M059J (cell line): Measurements from ENCODE around the gene CTSO. TPM values are rescaled to one million over a fixed set of nuclear protein-coding genes. Genes with fewer than 3 reads are reported as not detected.
A peak's percentile ranks its signal among the peaks of the same experiment; 100 is the strongest.
"Not testable (repeated sequence)": the region's sequence is repeated elsewhere in the genome, so short reads cannot be mapped to it uniquely, and the experiment has no call there.

Source experiments
- DNase-seq: peaks from one replicate; pipeline ENCODE4 v3.0.0-alpha.2; 2012; ENCODE audit warnings: low read depth
- total RNA-seq: library from RNA; depleted of rRNA; stranded (reverse); fragments of >200 nt; shearing (Covaris generic); gene quantifications from 2 replicates; pipeline ENCODE4 v1.2.3, GENCODE V29; 2014

The CTSO gene
- total RNA-seq, 1 experiment from 2014 or later = 16.1 TPM

DNA sequence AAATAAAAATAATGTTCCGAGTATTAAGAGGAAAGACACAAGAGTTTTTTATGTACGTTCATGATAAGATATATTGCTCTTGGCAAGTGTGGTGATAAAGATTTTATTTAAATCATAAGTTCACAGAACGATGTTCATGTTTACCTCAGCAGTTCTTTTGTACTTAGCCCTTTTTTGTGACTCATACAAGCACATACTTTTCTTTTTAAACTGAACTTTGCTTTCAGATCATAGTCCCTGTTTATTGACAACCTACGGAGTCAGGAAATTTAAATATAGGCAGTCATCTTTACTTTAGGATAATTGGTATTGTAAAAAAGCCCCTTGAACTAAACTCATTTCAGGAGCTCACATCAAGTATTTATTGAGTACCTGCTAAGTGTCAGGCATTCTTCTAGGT is 1.3 kb upstream of the CTSO start:
- DNase-seq = no peak

DNA sequence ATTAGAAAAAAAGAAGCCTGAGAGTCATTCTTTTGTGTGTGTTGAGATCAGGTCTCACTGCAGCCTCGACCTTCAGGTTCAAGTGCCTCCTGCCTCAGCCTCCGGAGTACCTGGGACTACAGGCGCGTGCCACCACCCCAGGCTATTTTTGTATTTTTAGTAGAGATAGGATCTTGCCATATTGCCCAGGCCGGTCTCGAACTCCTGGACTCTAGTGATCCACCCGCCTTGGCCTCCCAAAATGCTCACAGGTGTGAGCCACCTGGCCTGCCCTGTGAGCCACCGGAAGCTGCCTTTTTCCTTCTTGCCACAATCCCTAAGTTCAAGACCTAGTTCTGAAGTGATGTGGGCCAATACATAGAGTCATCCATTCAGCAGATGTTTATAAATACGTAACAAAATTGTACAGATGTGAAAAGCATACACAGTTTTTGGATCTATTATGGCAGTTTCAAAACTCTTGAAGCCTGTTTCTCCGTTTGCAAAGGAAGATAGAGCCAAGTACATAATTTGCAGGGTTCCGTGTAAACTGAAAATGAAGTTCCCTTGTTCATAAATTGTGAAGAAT is 536 bp upstream of the CTSO start:
- no peak for DNase-seq

DNA sequence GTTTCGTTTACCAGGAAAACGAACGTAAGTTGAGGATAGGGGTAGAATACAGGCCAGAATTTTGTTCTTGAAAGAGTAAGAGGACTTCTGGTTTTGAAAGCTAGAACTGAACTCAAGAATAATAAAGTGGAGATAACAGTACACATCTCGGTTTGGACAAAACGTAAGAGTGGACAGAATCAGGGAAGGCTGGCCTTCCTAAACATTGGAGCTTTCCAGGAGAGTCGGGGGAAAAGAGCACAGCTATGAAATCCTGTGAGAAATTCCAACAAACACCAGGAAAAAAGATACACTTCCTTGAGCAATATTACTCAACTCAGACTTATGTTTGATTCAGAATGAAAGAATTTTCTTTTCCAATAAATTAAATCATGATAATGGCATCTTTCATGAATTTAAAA is 1.2 kb downstream of the CTSO start:
- DNase-seq = peak; percentile 44

DNA sequence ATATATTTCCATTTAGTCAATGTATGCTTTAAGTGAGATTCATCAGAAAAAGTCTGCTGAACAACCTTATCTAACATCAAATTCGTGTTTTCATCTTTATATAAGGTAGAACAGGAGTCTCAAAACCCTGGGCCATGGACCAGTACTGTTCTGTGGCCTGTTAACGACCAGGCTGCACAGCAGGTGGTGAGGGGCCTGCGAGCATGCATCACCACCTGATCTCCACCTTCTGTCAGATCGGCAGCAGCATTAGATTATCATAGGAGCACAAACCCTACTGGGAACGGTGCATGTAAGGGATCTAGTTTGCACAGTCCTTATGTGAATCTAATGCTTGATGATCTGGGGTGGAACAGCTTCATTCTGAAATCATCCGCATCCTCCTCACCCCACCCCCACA is 3.2 kb downstream of the CTSO start:
- no peak for DNase-seq

DNA sequence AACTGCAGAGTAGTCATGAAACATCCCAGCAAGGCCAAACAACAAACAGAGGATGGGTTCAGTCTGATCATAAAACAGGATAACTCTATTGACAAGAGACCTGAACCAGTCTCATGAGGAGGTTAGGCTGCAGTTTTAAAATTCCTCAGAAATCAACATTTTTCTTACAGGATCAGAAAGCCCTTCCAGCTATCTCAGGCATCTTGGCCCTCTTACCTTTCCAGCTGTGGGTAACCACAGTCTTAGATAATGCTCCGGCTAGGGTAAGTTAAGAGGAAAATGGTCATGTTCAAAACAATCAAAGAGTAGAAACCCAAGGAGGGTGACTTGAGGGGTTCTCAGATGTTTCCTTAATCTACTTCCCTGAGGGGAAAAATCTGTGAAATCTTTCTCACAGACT is 5.1 kb downstream of the CTSO start:
- DNase-seq = peak; percentile 58

DNA sequence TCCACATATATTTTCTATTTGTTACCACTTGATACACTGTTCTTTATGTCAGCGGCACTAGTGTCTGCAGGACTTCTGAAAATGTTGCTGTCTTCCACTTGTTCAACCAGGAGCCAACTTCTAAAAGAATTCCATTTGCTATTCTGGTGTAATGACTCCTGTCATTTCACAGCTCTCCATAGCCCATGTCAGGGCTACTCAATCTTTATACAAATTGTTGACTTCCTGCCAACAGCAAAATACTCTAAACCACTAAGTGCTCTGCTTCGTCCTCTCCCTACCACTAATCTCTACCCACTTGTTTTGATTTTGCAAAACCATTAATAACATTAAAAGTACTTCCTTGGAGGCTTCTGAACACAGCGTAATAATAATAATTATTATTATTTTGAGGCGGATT is 7.2 kb downstream of the CTSO start:
- peak; percentile 86 for DNase-seq

DNA sequence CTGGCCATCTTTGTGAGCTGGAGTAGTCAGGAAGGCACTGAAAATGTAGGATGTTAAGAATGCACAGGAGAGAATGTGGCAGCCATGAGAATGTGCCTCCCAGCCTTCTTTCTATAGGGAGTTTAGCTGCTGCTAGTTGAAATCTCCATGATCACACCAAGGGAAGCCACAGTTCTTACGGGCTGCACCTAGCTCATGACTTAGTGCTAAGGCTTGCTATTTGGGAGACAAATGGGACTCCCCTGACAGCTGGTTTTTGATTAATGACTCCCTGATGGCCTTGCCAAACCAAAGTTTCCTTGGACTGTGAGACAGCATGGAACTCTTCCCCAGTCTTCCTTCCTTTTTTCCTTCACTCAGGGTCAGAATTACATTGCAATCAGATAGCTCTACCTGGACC is 9.2 kb downstream of the CTSO start:
- DNase-seq = peak; percentile 70

DNA sequence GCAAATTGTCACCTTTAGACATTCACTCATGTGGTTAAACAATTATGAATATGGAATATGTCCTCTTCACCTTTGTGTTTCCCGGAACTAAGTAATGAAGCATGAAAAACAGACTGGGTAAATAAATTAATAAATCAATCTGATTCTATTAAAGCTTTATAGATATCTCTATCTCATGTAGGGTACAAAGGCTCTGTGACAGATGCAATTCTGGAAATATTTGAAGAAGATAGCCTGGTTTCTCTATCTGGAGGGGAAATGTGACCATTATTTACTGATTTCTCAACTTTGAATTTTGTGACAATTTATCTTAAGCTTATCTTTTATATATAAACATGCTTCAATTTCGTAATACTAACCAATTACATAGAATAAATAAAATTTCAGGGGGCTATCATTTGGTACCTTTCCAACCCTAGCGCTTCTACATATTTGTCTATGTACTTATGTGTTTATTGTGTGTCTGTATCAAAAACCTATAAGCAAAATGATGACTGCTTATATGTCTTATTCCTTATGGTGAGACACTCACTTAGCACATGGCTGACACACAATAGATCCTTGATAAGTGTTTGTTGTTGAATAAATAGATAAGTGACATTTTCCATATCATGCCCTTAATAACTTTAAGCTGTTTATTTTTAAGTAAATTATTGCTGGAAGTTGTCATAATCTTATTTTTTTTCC is 9.9 kb downstream of the CTSO start:
- no peak for DNase-seq

DNA sequence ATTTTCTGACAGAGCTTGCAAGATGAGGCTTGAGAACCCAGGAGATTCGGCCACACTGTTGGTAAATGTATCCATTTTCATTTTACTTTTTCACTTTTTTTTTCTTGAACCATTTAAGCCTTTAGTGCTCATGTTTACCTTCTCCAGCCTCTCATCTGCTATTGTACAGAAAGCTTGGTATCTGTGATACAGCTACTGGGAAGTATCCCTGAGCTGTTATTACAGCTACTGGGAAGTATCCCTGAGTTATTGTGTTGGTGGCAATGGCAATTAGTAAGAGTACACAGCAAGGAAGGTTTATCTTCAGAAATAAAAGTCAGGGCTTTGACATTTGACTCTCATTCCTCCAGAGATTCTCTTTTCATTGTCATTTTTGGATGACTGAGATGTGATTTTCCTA is 11.8 kb downstream of the CTSO start:
- no peak for DNase-seq

DNA sequence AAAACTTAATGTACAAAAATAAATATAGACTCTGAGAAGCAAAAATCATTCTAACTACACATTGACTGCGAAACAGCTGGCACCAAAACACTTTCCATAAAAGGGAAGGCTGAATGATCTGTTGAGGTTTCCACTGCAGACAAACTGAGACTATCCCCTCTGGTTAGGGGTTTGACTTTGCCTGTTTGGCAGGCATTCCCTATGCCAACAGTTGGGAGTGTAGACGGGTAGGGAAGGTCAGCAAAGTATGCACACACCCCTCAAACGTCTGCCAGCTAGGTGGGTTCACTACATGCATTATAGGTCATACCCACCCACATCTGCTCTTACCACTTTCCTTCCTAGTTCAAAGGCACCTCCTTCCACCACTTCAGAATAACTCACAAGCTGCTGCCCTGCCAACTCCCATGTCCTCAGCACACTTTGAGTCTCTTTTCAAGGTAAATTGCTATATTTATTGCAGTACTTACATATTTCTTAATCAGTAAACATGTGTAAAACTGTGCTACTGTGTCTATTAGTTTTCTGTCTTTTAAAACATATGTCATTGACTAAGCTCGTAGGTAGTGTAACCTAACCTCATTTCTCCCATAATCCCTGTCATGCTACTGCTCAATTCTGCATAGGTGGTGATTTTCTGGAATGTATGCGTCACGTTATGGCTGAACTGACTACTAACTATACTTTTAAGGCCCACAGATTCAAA is 12.4 kb downstream of the CTSO start:
- no peak for DNase-seq

DNA sequence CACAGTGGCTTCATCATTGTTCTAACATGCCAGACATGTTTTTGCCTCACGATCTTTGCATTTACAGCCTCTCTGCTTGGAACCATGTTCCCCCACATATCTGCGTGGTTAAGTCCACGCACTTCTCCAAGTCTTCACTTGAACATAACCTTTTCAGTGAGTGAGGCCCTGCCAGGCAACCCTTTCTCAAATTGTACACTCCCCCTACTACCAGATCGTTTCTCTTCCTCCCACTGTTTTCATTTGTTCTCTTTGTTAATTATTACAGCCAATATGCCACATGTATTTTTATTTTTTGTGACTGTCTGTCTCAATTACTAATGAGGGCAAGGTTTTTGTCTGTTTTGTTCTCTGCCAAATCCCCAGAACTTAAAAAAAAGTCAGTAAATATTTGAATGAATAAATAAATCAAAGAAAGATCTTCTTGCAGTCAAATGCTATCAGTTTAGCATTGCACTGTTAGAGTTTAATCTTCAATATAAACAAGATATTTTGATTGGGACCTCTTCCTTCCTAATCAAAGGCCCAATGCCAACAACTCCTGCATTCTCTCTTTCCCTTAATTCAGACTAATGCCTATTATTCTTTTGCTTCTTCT is 18.2 kb downstream of the CTSO start:
- DNase-seq = no peak

DNA sequence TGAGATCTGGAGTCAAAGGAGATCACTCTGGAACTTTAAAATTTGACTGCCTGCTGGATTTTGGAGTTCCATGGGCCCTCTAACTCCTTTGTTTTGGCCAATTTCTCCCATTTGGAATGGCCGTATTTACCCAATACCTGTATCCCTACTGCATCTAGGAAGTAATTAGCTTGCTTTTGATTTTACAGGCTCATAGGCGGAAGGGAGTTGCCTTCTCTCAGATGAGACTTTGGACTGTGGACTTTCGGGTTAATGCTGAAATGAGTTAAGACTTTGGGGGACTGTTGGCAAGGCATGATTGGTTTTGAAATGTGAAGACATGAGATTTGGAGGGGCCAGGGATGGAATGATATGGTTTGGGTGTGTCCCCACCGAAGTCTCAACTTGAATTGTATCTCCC is 19.0 kb downstream of the CTSO start:
- DNase-seq = not testable (repeated sequence)

DNA sequence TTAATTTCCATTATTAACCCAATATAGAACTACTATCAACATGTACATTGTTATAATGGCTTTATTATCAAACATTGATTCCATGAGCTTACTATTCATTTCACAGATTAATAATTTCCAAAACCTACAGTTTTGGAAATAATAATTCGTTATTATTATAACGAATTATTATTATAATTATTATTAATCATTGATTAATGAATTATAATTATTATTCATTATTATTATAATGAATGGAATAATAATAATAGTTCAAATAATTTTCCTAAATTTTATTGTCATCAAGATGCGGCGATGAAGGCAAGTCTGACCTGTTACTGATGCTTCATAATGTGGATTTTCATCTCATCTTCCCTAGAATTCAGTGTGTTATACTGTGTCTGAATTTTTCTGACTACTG is 22.0 kb downstream of the CTSO start:
- DNase-seq = no peak

DNA sequence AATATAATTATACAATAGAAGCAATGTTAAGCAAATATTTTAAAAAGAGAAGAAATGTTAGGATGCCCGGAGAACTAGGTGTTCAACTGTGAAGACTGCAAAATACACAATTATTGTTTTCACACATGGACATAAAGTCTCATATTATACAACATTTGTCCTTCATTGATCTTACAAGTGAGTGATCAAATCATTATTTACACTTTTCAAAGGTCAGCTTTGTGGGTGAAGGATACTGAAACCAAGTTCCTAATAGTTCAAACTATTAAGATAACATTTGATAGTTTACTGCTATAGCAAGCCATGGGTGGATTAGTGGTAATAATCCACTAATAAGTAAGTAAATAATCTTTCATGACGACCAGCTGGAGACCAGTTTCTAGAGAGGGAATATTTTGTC is 23.3 kb downstream of the CTSO start:
- no peak for DNase-seq

DNA sequence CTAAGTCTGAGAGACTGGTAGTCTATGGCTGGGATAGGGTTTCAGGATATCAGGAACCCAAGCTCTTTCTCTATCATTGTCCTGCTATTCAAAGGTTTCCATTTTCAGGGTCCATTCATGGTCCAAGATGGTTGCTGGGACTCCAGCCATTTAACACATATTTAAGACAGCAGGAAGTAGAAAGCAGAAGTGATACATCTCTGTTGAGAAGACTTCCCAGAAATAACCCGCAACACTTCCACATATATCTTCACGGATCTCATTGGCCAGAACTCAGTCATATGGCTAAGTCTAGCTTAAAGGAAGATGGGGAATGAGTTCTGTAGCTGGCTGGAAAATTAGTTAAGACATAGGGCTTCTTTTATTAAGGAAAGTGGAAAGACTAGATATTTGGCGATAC is 23.8 kb downstream of the CTSO start:
- no peak for DNase-seq

DNA sequence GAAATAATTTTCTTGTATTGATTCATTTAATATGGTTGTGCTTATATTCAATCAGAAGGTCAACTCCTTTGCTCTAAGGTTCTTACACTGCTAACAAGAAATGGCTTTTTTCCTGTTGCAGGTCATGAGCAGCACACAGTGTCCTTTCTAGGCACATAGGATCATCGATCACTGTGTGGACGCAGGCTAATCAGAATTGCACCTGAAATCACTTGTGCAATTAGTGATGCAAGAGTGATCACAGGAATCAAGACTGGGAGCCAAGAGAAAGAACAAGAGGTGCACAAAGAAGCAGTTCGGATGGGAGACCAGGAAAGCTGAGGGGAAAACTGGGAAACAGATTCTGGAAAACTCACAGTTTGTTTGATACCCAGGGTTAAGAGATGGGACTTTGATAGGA is 29.0 kb downstream of the CTSO start:
- DNase-seq = no peak

DNA sequence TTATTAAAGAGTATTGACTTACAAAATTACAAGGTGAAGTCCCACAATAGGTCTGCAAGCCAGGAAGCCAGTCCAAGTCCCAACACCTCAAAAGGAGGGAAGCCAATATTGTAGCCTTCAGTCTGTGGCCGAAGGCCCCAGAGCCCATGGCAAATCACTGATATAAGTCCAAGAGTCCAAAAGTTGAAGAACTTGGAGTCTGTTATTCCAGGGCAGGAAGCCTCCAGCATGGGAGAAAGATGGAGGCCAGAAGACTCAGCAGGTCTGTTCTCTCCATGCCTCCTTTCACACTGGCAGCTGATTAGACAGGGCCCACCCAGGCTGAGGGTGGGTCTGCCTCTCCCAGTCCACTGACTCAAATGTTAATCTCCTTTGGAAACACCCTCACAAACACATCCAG is 32.1 kb downstream of the CTSO start:
- DNase-seq = no peak

DNA sequence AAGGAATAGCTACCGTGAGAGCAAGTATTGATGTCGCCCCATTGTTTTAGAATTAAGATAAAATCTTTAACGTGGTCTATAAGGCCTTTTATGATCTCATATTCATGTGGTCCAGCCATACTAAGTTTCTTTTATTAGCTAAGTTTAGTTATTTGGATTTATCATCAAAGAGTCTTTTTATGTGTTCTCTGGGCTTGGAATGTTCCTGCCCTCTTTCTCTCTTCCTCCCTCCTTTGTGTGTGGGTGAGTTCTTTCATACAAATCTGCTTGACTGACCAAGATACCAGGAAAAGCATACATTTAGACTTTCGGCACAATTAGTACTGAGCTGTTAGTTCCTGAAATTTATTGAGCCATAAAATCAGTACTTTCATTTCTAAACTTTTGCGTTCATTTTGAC is 38.9 kb downstream of the CTSO start:
- no peak for DNase-seq

DNA sequence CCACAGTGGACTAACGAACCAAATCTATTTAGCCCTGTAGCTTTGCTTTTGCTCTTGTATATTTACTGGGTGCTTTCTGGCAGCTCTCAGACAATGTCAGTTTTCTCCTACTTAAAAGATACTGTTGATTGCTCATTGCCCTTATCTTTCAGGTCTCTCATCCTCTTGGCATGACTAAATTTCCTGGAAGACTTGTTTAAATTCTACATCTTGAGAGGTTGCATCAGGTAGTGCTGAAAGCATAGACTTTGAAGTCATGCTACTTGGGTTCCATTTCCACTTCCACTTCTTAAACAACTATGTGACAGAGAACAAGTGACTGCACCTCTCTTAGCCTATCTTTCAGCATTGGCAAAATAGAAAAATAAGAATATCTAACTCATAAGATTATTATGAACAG is 41.8 kb downstream of the CTSO start:
- DNase-seq = peak; percentile 4

DNA sequence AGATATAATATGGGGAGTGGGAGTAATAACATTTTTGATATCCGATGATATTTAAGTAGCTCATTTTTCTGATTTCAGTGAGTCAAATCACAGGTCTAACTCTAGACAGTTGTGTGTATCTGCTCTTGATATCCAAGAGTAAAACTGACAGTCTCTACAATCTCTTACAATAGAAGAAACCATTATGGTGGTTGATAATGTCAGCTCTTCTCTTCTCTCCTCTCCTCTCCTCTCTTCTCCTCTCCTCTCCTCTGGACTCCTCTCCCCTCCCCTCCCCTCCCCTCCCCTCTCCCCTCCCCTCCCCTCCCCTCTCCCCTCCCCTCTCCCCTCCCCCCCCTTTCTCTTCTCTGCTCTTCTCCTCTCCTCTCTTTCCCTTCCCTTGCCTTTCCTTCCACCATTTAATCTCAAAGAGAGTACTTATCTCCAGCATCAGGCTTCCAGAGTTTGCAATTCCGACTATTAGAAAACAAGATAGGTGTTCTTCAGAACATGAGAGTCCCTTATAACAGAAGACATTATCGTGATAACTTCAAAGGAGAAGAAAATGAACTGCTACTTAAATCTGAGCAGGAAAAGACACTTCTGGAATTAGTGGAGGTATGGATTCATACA is 43.9 kb downstream of the CTSO start:
- no peak for DNase-seq

DNA sequence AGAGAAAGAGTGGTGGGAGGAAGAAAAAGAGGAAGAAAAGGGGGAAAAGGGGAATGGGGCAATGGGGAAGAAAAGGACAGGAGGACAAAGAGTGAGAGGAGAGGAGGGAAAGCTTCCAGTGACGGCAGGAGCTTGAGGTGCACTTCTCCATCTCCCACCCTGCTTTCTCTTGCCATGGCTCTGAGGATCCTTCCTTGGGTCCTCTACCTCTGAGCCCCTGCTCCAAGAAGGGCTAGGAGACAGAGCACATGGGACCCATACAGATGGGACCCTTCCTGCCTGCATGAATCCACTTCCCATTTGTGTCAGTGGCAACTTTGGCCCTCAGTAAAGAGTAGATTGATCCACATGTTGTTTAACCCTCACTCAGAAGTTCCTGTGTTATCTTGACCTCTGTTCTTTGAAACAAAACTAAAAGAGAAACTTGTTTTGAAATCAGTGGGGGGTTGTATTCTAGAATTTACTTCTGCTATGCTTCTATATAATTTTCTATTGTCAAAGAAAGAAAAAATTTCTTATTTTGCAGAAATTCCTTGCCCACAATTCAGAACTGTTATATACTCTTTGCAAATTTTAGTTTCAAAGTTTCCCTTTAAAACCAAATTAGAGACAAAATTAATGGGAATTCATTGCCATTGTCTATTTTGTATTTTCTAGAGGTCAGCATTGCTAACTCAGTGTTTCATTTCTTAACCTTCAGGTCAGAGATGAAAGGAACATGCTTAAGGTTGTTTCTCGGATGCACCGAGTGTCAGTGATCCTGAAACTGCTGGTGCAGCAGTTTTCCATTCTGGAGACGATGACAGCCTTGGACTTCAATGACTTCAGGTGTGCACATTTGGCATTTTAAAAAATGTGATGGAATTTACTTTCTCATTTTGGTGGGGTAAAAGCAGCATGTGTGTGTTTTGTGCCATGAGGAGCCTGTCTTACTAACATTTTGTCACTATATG is 45.2 kb downstream of the CTSO start:
- DNase-seq = no peak
